GM12878 (cell line): ENCODE measurements around the gene IFNAR1. TPM values are rescaled to one million over a fixed set of nuclear protein-coding genes. Genes with fewer than 3 reads are reported as not detected.

ENCODE experiments used
- CUX1 ChIP-seq: IDR thresholded peaks from 2 replicates; pipeline ENCODE4 v1.6.1; 2012; ENCODE audit warnings: improper control_type of control experiment, low read depth, low read length; ENCODE audit not compliant: insufficient replicate concordance
- HCFC1 ChIP-seq: fragments of 150-350 bp; IDR thresholded peaks from 2 replicates; pipeline ENCODE4 v1.6.1; 2014; ENCODE audit warnings: low read length
- KLF5 ChIP-seq: fragments of 450-650 bp; IDR thresholded peaks from 2 replicates; pipeline ENCODE4 v1.6.1; 2014; ENCODE audit warnings: mild to moderate bottlenecking; ENCODE audit not compliant: partially characterized antibody
- RBBP5 ChIP-seq: fragments of 200-600 bp; sonication (generic); conservative IDR thresholded peaks from 2 replicates; pipeline ENCODE4 v1.6.1; 2016
- SREBF1 ChIP-seq: IDR thresholded peaks from 2 replicates; pipeline ENCODE4 v1.6.1; 2012; ENCODE audit warnings: mild to moderate bottlenecking, low read length
- ZNF274 ChIP-seq: IDR thresholded peaks from one replicate; pipeline ENCODE4 v1.8.0; 2011; ENCODE audit not compliant: insufficient read length, insufficient read depth
- polyA plus RNA-seq, 11 experiments: library from polyadenylated mRNA; depleted of rRNA in 4 of 11; unstranded in 6 of 11; stranded (reverse) in 5 of 11; fragments of >200 nt; fragmentation: Nextera tagmentation in 4 of 11; fragmentation: Illumina TruSeq in 1 of 11; extraction: Ambion mirVana in 4 of 11; extraction: Trizol in 1 of 11; gene quantifications; 1 replicate in 1 of 11; 2 replicates in 10 of 11; pipeline versions ENCODE4 v1.2.1 to v1.2.3, GENCODE V29; 2011 to 2016; ENCODE audit warnings: inconsistent platforms in 2 of 11, missing spikeins in 2 of 11, low read depth in 1 of 11
- total RNA-seq, 4 experiments: library from RNA; depleted of rRNA in 3 of 4; stranded (reverse); fragments of >200 nt in 3 of 4; fragmentation: Illumina TruSeq in 1 of 4; extraction: Trizol in 1 of 4; gene quantifications; 2 replicates each; pipeline versions ENCODE4 v1.2.1 to v1.2.3, GENCODE V29; 2013 to 2021
- TF ChIP-seq, protein P1 (sequence below): fragments of 450-650 bp; IDR thresholded peaks from 2 replicates; pipeline ENCODE4 v1.6.1; 2016; ENCODE audit warnings: mild to moderate bottlenecking, moderate library complexity, borderline replicate concordance

Gene IFNAR1
- total and polyA plus RNA-seq, 10 of the 15 experiments (the other 5 are each of a cell fraction or from before 2014, with no cell fraction given): 12.0 to 62.4 (median 24.6) TPM

- TF ChIP-seq, protein P1, sequence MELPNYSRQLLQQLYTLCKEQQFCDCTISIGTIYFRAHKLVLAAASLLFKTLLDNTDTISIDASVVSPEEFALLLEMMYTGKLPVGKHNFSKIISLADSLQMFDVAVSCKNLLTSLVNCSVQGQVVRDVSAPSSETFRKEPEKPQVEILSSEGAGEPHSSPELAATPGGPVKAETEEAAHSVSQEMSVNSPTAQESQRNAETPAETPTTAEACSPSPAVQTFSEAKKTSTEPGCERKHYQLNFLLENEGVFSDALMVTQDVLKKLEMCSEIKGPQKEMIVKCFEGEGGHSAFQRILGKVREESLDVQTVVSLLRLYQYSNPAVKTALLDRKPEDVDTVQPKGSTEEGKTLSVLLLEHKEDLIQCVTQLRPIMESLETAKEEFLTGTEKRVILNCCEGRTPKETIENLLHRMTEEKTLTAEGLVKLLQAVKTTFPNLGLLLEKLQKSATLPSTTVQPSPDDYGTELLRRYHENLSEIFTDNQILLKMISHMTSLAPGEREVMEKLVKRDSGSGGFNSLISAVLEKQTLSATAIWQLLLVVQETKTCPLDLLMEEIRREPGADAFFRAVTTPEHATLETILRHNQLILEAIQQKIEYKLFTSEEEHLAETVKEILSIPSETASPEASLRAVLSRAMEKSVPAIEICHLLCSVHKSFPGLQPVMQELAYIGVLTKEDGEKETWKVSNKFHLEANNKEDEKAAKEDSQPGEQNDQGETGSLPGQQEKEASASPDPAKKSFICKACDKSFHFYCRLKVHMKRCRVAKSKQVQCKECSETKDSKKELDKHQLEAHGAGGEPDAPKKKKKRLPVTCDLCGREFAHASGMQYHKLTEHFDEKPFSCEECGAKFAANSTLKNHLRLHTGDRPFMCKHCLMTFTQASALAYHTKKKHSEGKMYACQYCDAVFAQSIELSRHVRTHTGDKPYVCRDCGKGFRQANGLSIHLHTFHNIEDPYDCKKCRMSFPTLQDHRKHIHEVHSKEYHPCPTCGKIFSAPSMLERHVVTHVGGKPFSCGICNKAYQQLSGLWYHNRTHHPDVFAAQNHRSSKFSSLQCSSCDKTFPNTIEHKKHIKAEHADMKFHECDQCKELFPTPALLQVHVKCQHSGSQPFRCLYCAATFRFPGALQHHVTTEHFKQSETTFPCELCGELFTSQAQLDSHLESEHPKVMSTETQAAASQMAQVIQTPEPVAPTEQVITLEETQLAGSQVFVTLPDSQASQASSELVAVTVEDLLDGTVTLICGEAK: no peak
- TF ChIP-seq KLF5 (no peak), SREBF1 (no peak), RBBP5 (no peak), ZNF274 (no peak), HCFC1 (no peak), CUX1 (no peak)
Measured at GRCh38 chr21:33308586-33309490, 15.9 kb upstream of the IFNAR1 start (continued).
